Endothelial cell of umbilical vein (primary cell): ENCODE data around the gene HLA-DPB1.

ENCODE experiments used
- CTCF ChIP-seq, 2 donors: IDR thresholded peaks; 1 replicate in 1 of 2; 2 replicates in 1 of 2; pipeline ENCODE4 v1.5.1; 2011; ENCODE audit warnings: low read length in 2 of 2, mild to moderate bottlenecking in 2 of 2, moderate library complexity in 2 of 2, control low read depth in 1 of 2, inconsistent platforms in 1 of 2, low read depth in 1 of 2; ENCODE audit not compliant: insufficient read depth in 1 of 2; ENCODE audit errors: extremely low read depth in 1 of 2
- EZH2 ChIP-seq: IDR thresholded peaks from 2 replicates; pipeline ENCODE4 v1.6.1; 2012; ENCODE audit warnings: borderline replicate concordance, low read depth, mild to moderate bottlenecking, moderate library complexity, low read length, inconsistent platforms; ENCODE audit not compliant: severe bottlenecking
- MYC ChIP-seq: IDR thresholded peaks from one replicate; pipeline ENCODE4 v1.6.1; 2011; ENCODE audit warnings: mild to moderate bottlenecking, low read depth, low read length
- POLR2A ChIP-seq: IDR thresholded peaks from 2 replicates; pipeline ENCODE4 v1.6.1; 2012; ENCODE audit warnings: low read depth, mild to moderate bottlenecking, control low read depth, low read length
- POLR2AphosphoS5 ChIP-seq: IDR thresholded peaks from 2 replicates; pipeline ENCODE4 v1.6.1; 2012; ENCODE audit warnings: low read depth, mild to moderate bottlenecking, control low read depth, low read length, moderate library complexity; ENCODE audit not compliant: insufficient read depth

DNA sequence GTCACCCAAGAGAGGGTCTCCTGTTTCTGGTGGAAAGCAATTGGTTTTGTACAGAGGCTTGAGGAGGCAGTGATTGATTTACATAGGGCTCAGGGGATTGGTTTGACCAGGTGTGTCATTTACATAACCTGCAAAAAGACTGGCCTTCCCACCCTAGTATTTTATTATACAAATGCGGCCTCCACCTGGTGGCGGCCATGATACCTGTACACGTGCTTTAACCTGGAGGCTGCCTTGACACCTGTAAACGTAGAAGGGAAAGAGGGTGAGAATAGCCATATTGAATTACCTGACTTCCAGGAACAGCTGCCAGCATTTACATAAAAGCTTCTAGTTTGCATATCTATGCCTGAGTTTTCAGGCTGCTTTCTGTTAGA is 48.7 kb downstream of the HLA-DPB1 start:
- TF ChIP-seq POLR2AphosphoS5 (no peak), CTCF (IDR thresholded peaks at IDR 0.05; ENCODE audit: extremely low read depth in 1 of 2, insufficient read depth in 1 of 2, low read depth in 1 of 2, low read length in 2 of 2) (no peak), POLR2A (no peak), EZH2 (no peak), MYC (no peak)
